HG03354 (cell line): ENCODE data around the gene SET.

Experiments
- ATAC-seq: cut with Tn5 transposase; IDR thresholded peaks from one replicate; pipeline ENCODE4 v1.9.1; 2021; ENCODE audit warnings: mild to moderate bottlenecking; ENCODE audit not compliant: unreplicated experiment, poor library complexity, severe bottlenecking

The SET gene

GRCh38 chr9:128706671-128707381 is 17.8 kb downstream of the SET start:
- ATAC-seq, result no peak

- no peak for ATAC-seq
Observed at GRCh38 chr9:128707446-128707845, 18.4 kb downstream of the SET start.

- ATAC-seq, result no peak
Observed at GRCh38 chr9:128712451-128713410, 23.7 kb downstream of the SET start.

GRCh38 chr9:128713411-128713780 is 24.4 kb downstream of the SET start:
- ATAC-seq, result no peak

GRCh38 chr9:128713941-128714573 is 25.0 kb downstream of the SET start:
- no peak for ATAC-seq

- ATAC-seq, result no peak
Observed at GRCh38 chr9:128714586-128715435, 25.8 kb downstream of the SET start.

- ATAC-seq, result no peak
Observed at GRCh38 chr9:128715436-128715750, 26.4 kb downstream of the SET start.

- no peak for ATAC-seq
Observed at GRCh38 chr9:128716581-128717254, 27.7 kb downstream of the SET start.

GRCh38 chr9:128718047-128718446 is 29.0 kb downstream of the SET start:
- no peak for ATAC-seq

GRCh38 chr9:128718475-128718874 is 29.5 kb downstream of the SET start:
- ATAC-seq, result no peak

GRCh38 chr9:128719919-128720605 is 31.0 kb downstream of the SET start:
- no peak for ATAC-seq

GRCh38 chr9:128720841-128721486 is 31.9 kb downstream of the SET start:
- ATAC-seq, result no peak

GRCh38 chr9:128721487-128722010 is 32.5 kb downstream of the SET start:
- ATAC-seq, result no peak

GRCh38 chr9:128722380-128723351 is 33.6 kb downstream of the SET start:
- ATAC-seq, result no peak

- no peak for ATAC-seq
Observed at GRCh38 chr9:128723352-128723865, 34.4 kb downstream of the SET start.

GRCh38 chr9:128723866-128724743 is 35.1 kb downstream of the SET start, which contains the start of gene ZDHHC12:
ZDHHC12 (minus strand) TSS chr9:128724127; CDS start chr9:128724093, 34 bp downstream.
- ATAC-seq, result peak; percentile 92
